ENCODE results near the gene MACROH2A1.
"Not testable (repeated sequence)": the region's sequence is repeated elsewhere in the genome, so short reads cannot be mapped to it uniquely, and the experiment has no call there.

The MACROH2A1 gene

GRCh38 chr5:135369952-135370351 is 29.1 kb downstream of the MACROH2A1 start:
- no peak overlapping the region for H3K4me3 ChIP-seq (ENCODE audit: low read length)
- no peak for TF ChIP-seq ZNF274 (IDR thresholded peaks at IDR 0.05; ENCODE audit: low read depth, low read length)

DNA sequence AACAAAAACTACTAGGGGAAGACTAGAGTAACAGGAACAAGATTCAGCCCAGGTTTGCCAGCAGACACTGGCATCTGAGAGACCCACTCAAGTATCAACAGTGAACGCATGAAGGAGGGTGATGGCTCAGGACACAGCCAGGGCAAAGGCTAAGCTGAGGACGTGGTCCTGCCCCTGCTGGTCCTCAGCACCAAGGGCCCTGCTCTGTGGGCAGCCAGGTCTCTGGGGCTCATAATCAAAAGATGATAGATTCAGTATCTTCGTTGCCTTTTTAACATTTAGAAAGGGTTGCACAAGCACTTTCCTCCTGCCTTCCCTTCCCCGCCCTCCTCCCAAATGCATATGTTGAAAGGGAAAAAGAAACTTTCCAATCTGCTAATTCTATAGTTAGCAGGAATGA is 31.5 kb downstream of the MACROH2A1 start:
- H3K4me3 ChIP-seq (ENCODE audit: low read length) = no peak overlapping the region
- TF ChIP-seq ZNF274 (IDR thresholded peaks at IDR 0.05; ENCODE audit: low read depth, low read length) = no peak

DNA sequence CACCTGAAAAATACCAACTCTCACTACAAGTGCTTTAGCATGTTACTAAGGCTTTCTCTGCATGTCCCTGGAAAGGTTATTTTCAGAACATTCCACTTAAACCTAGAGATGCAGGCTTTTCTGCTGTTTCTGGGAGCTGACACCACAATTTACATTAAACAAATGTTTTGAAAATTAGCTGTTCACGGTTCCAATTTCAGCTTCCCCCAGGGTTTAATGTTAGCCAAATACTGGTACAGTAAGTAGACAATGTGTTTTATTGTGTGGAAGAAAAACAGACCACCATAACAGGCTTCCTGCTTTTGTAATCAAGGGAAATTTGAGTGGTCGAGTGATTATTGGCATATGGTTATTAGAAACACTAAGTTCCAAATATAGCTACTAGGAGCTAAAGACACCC is 32.0 kb downstream of the MACROH2A1 start:
- H3K4me3 ChIP-seq (ENCODE audit: low read length) = no peak overlapping the region
- TF ChIP-seq ZNF274 (IDR thresholded peaks at IDR 0.05; ENCODE audit: low read depth, low read length) = no peak

- TF ChIP-seq ZNF274 (IDR thresholded peaks at IDR 0.05; ENCODE audit: low read depth, low read length) = no peak
- H3K4me3 ChIP-seq (ENCODE audit: low read length) = no peak overlapping the region
Observed at GRCh38 chr5:135365281-135365680, 33.8 kb downstream of the MACROH2A1 start.

- no peak overlapping the region for H3K4me3 ChIP-seq (ENCODE audit: low read length)
- TF ChIP-seq ZNF274 (IDR thresholded peaks at IDR 0.05; ENCODE audit: low read depth, low read length) = no peak
Observed at GRCh38 chr5:135364421-135365262, 34.4 kb downstream of the MACROH2A1 start.

- H3K4me3 ChIP-seq (ENCODE audit: low read length) = not testable (repeated sequence)
Observed at GRCh38 chr5:135363342-135363741, 35.7 kb downstream of the MACROH2A1 start.

DNA sequence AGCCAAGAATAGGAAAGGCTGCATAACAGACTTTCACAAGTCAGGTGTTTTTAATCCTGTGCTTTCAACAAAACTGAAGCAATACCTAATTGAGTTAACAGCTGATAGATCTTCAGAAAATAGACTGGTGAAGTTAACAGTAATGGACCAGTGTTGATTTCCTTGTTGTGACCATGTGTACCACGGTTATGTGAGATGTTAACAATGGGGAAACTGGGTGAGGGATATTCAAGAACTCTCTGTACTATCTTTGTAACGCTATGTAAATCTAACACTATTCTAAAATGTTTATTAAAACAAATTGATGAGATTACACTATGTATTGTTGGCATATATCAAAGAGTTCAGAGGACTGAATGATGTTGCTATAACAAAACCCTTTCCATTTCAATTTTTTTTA is 36.9 kb downstream of the MACROH2A1 start:
- no peak overlapping the region for H3K4me3 ChIP-seq (ENCODE audit: low read length)
- no peak for TF ChIP-seq ZNF274 (IDR thresholded peaks at IDR 0.05; ENCODE audit: low read depth, low read length)

GRCh38 chr5:135360278-135361274 is 38.5 kb downstream of the MACROH2A1 start:
- TF ChIP-seq ZNF274 (IDR thresholded peaks at IDR 0.05; ENCODE audit: low read depth, low read length) = no peak
- H3K4me3 ChIP-seq (ENCODE audit: low read length) = no peak overlapping the region

- TF ChIP-seq ZNF274 (IDR thresholded peaks at IDR 0.05; ENCODE audit: low read depth, low read length) = no peak
- H3K4me3 ChIP-seq (ENCODE audit: low read length) = no peak overlapping the region
Observed at GRCh38 chr5:135359374-135360165, 39.5 kb downstream of the MACROH2A1 start.

DNA sequence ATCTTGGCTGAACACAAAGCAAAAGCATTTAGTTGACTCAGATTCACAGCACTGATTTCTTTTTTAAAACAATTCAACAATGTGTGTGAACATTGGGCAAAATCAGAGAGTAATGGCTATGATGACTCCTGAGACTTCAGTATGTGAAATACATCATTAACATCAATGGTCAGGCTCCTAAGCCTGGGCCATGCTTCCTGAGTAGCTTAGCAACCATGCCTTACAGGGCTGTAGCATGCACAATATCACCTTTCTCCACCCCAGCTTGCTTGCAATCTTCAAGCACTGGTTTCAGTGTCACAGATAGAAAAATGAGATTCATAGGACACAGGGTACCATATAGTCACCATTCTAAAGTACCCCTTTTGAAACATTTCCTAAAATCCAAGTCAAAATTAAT is 41.3 kb downstream of the MACROH2A1 start:
- no peak overlapping the region for H3K4me3 ChIP-seq (ENCODE audit: low read length)
- TF ChIP-seq ZNF274 (IDR thresholded peaks at IDR 0.05; ENCODE audit: low read depth, low read length) = no peak

DNA sequence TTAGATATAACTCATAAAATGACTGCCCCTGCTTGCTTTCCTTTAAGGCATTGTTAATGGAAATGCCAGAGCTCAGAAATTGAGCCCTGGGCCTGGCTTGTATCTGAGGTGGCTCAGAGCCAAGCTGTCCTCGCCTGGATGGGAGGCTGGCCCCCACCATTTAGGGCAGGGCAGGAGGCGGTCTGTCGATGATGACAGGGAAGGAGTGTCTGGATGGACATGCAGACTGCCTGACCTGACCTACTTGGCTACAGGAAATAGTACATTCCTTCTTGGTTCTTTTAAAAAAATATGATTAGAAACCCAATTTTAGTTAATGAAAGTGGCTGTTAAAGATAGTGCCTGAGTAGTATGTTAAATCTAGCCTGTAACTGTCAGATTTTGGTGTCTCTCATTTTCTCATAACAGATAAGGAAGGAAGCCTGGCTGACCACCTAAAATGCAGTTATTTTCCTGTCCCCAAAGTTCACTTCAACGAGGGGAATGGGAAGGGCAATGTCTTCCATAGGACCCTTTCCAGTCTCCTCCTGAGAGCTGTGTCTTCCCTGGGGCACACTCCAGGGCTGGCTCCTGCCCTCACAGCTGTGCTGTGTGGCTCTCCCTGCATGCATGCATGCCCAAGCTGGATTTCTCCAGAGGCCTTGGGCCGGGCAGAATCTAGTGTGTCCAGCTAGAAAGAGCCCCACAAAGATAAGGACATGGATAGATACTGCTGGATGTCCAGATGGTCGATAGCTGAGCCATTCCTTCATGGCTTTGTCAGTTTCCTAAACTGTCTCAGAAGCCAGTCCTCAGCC is 42.3 kb downstream of the MACROH2A1 start:
- TF ChIP-seq ZNF274 (IDR thresholded peaks at IDR 0.05; ENCODE audit: low read depth, low read length) = no peak
- H3K4me3 ChIP-seq (ENCODE audit: low read length) = no peak overlapping the region

DNA sequence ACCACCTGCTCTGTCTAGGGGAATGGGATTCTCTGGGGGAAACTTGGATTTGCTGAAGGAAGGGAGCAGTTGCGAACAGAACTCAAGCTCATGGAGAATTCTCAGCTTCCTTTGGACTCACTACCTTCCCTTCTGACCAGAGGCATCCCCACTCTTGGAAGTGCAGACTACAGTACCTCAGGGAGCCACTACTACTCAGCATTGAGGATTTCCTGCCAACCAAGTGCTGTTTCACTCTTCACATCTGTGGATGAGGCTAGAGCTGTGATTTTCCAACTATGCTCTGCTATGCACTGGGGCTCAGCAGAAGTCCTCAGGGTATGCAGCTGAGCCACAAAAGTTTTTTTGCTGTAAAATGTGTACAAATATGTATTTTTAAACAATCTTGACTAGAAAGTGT is 43.9 kb downstream of the MACROH2A1 start:
- no peak for TF ChIP-seq ZNF274 (IDR thresholded peaks at IDR 0.05; ENCODE audit: low read depth, low read length)

More for the DNA sequence above, 43.9 kb downstream of the MACROH2A1 start:
- H3K4me3 ChIP-seq (ENCODE audit: low read length) = no peak overlapping the region
